ENCODE data around the gene EML6.
"Not testable (repeated sequence)": the region's sequence is repeated elsewhere in the genome, so short reads cannot be mapped to it uniquely, and the experiment has no call there.

The EML6 gene

DNA sequence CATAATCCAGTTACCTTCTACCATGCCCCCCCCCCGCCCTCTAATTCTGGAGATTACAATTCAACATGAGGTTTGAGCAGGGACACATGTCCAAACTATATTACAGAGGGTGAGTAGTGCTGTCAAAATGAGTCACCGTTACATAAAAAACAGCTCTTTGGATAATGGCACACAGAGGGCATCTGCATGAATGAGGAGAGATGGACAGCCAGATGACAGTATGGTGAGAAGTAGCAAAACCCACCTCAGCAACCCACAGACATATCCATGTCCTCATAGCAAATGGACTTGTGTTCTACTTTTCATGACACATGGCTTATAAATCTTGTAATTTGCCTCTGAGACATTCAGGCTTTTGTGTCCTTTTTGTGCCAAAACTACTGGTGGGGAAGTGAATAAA lies 132.0 kb downstream of the EML6 start:
- DNase-seq, result no peak

DNA sequence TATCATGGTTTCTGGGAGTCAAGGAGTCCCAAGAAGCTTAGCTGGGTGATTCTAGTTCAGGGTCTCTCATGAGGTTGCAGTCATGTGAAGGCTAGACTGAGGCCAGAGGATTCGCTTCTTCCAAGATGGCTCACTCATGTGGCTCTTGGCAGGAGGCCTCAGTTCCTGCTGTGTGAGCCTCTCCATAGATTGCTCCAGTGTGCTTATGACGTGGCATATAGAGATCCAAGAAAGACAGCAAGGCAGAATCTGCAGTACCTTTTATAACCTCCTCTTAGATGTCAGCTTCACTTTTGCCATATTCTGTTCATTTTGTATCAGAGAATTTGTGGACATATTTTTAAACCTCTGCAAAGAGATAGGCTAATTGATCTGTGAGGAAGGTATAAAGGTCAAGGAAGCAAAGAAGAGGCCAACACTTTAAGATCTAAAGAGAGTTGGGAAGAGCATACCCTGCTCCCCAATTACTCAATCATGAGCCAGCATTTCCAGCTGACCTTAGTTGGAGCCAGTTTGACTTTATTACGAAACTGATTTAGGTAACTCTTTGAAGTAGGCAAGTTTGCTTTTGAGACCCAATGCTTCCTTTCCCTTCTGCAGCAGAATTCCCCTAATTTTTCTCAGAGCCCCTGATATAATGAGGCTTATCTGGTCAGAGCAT lies 134.7 kb downstream of the EML6 start:
- no peak for DNase-seq

DNA sequence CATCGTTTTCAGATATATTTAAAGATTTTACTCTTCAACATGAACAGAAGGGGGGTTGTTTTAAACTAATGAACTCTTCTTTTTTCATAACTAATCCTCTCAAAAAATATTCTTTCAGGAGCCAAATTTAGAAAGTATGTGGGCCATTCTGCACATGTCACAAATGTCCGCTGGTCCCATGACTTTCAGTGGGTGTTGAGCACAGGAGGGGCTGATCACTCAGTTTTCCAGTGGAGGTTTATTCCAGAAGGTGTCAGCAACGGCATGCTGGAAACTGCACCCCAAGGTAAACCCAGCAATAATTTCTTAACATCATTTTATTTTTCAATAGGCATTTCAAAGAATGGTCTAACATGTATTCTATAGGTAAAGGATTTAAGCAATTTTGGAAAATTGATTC lies 136.0 kb downstream of the EML6 start:
- DNase-seq, result no peak

DNA sequence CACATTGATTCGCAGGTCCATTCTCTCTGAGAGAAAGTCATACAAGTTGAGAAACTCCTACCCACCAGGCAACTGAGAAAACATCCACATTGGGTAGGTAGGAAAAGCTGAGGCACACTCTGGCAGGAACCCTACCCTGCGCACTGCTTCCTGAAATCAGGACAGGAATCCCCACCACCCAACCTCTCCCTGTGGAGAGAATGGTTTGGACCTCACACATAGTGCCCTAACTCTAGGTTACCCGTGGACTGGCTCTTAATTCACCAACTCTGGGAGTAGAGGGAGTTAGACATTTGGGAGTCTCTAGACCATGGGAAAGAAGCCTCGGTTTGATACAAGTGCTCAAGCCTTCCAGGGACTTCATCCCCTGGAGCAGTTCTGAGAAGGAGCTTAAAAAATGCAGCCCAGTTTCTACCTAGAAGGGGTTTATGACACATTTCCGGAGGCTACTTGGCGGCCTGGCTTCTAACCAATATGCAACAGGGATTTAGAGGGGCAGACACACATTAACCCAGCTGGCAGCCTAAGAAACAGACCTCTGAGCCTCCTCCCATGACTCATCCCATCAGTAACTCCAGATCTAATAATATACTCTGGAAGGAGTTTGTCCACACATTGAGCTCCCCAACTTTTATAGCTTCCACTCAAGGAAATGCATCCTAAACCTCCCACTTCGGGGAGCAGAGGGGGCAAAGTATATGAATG lies 136.7 kb downstream of the EML6 start:
- no peak for DNase-seq

DNA sequence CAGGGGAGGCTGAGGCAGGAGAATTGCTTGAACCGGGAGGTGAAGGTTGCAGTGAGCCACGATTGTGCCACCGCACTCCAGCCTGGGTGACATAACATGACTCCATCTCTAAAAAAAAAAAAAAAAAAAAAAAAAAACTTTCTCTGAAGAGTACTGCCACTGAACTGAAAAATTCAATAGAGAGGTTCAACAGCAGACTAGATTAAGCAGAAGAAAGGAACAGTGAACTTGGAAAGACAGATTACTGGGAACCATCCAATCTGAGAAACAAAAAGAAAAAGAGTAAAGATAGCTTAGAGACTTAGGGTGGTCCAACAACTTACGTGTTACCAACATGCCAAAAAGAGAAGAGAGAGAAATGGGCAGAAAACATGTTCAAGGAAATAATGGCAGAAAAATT lies 138.8 kb downstream of the EML6 start:
- DNase-seq, result no peak

DNA sequence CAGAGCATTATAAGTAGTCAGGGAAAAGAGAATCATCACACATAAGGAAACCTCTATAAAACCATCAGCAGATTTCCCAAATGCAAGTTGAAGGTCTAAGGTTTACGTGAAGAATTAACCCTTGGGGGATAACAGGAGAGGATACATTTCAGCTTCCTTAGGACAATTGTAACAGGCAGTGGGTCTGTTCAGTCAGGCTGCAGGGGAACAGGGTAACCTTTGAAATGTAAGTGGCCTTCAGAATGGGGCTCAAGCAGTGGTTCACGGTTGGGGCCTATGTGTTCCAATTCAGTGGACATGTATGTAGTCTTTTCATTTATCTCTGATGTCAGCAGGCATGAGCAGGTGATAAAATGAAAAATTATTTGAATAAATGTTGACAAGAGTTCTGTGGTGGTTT lies 139.3 kb downstream of the EML6 start:
- no peak for DNase-seq

DNA sequence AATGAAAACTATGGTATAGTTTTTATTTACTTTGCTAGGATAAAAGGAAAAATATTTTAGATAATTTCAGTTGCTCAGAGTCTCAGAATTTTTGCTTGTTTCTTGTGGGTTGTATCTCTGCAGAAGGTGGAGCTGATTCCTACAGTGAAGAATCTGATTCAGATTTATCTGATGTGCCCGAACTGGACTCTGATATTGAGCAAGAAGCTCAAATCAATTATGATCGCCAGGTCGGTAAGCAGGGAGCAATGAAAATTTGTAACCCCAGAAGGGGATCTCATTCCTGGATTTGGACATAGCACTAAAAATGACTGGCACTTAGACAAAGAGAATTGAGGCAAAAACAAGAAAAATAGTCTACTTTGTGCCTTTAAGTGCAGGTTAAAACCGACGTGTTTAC lies 140.2 kb downstream of the EML6 start:
- DNase-seq, result no peak

DNA sequence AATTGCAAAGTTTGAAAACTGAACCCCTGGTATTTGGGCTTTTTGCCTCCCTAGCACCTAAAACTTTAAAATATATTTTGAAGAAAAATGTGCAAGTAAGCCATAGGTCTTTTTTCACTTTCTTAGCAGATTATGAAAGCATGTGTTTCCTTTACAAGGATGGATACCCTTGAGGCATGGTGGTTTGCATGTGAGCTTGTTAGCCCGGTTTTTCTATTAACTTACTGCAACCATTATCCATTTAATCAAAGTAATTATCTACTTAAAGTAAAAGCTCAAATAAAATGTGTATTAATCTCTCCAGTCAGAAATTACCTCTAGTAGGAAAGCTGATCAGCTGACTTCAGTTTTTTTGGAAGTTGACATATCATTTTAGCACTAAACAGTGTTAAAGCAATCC lies 140.6 kb downstream of the EML6 start:
- no peak for DNase-seq

DNA sequence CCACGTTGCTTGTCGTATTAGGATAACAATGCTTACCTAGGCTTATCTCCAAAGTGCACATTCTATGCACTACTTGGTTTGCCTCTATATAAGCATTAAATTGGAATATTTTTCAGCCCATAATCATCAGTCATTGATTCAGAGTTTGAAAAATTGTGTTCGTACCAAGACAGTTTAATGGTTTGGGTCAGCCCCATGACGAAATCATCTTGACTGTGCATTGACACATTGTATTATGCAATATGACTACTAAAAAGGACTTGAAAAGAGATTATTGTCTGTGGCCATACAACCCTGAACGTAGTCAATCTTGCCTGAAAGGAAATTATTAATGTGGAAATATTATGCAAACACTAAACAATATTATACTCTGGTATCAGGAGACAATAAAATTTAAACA lies 141.3 kb downstream of the EML6 start:
- DNase-seq, result no peak

DNA sequence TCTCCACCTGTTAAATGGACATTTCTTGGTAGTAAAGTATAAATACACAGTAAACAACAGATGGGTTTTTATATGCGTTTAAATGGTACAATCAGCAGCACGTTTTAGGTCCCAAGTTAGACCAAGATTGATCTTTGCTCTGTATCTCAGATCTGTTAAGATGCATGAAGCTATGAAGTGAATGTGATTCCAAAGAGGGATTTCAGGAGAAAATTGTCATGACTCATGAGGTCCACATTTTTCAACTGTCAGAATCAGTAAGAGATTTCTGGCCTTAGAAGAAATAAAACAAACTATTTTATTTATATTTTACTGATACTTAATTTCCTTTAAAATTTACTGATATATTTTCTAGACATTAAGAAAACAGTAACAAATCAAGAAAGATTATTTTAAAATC lies 142.7 kb downstream of the EML6 start:
- no peak for DNase-seq

DNA sequence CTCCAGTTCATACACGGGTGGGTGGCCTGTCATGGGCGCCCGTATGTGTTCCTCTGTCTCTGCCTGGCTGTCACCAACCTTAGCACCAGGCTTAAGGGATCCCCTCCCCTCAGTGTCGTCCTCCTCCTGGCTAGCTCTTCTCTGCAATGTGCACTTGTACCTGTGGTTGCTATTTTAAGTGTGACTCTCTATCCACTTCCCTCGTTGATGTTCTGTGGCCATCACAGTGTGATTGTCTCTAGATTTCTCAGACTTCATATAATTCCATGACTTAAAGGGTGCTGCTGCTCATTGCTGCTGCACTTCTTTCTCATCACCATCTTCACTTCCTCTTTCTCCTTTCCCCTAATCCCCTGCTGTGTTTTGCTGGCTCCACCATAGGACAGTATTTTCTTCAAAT lies 143.4 kb downstream of the EML6 start:
- no peak for DNase-seq

DNA sequence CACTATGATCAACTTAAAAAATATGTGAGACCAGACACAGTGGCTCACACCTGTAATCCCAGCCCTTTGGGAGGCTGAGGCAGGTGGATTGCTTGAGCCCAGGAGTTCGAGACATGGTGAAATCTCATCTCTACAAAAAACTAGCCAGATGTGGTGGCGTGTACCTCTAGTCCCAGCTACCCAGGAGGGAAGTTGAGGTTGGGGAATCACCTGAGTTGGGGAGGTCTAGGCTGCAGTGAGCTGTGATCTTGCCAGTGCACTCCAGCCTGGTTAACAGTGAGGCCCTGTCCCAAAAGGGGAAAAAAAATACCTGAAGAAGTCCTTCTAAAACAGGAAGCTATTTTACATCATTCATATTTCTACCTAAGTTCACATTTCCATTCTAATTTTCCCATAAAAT lies 144.0 kb downstream of the EML6 start:
- DNase-seq, result no peak

DNA sequence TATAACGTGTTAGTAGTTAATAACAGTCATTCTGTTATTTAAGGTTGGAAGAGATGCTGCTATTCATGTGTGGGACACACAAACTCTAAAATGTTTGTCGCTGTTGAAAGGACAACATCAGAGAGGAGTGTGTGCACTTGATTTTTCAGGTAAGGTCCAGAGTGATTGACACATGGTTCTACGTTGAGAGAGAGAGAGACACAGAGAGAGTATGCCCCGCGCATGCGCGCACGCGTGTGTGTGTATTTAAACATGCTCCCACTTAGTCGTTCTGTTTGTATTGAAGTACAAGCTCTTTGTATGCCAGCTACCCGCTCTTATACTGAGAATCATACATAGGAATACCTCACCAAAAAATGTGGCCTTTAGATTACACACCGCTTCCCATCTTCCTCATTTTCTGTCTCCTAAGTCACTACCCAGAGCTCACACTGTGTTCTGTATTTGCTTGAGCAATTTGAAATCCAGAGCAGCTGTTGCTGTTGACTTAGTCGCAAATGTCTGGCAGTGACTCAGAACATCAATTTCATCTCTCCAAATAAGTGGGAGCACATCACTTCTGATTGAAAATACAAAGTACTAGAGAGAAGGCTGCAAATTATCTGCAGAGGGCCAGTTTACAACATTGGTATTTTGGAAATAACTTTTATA lies 148.1 kb downstream of the EML6 start:
- peak; percentile 15 for DNase-seq

DNA sequence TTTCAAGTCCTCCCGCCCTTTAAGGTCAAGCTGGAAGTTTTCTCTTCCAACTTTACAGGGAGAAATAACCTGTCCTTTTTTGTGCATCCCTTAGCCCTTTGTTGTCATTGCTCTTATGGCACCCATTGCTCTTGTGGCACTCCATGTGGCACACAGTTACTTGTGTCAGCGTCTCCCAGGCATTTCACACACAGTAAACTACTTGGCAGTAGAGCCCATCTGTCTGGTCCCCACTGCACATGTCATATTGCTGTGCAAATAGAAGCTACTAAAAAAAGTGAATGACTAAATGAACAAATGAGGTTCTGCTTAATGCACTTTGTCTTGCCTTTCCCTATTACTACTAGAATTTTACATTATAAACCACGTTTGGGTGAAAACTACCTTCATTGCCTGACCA lies 149.3 kb downstream of the EML6 start:
- DNase-seq, result no peak

DNA sequence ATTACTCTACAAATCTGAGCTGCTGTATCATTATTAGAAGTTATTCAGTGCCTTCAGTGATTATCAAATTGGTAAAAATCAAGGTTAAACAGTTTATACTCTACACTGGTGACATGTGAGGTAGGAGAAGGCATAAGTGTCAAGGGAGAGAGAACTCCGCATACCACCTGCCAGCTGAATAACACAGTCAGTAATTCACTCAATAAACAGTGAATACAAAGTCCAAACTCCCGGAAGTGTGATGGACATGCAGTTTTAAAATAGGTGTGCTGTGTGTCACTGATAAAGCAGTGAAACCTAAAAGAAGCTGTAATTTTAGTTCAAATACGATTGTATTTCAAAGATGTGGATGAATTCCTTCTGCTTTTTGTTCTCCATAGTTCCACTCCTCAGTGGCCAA lies 149.8 kb downstream of the EML6 start:
- not testable (repeated sequence) for DNase-seq

DNA sequence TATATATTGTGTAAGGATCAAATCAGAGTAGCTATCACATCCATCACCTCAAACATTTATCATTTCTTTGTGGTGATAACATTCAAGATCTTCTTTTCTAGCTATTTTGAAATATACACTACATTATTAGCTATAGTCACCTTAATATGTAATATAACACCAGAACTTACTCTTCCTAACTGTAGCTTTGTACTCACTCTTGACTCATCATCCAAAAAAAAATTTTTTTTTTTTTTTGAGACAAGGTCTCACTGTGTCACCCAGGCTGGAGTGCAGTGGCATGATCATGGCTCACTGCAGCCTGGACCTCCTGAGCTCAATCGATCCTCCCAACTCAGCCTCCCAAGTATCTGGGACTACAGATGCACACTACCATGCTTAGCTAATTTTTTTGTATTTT lies 153.3 kb downstream of the EML6 start:
- DNase-seq, result no peak

DNA sequence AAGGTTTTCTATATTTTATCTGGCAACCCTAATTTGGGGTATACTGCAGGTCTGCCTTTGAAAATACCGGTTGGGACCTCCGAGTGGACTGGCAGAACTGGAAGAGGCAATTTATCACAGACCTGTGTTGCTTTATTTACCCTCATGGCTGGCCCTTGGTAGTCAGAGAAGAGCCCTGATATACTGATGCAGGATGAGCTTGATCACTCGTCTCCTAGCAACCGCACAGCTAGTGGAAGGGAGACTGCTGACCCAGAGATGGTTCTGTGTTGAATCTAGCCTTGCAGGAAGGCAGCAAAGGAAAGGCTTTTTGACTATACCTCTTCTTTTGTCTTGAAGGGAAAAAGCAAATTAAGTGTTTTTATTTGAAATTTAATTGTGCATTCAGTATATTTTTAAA lies 154.7 kb downstream of the EML6 start:
- no peak for DNase-seq

DNA sequence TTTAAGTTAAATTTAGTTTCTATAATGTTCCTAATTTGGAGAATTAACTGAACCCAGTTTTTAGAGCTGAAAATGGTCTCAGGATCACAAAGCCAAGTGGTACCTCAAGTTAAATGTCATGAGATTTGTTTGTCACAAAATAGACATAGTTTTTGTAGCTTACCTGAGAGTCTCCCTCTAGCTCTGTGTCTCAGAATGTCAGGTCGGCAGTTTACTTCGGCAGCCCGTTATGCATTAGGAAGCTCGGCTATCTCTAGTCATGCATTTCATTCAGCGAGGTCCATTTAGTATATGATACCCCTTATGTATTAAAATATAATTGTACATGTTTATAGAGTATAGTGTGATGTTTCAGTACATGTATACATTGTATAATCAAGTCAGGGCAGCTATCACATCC lies 155.6 kb downstream of the EML6 start:
- DNase-seq, result no peak

DNA sequence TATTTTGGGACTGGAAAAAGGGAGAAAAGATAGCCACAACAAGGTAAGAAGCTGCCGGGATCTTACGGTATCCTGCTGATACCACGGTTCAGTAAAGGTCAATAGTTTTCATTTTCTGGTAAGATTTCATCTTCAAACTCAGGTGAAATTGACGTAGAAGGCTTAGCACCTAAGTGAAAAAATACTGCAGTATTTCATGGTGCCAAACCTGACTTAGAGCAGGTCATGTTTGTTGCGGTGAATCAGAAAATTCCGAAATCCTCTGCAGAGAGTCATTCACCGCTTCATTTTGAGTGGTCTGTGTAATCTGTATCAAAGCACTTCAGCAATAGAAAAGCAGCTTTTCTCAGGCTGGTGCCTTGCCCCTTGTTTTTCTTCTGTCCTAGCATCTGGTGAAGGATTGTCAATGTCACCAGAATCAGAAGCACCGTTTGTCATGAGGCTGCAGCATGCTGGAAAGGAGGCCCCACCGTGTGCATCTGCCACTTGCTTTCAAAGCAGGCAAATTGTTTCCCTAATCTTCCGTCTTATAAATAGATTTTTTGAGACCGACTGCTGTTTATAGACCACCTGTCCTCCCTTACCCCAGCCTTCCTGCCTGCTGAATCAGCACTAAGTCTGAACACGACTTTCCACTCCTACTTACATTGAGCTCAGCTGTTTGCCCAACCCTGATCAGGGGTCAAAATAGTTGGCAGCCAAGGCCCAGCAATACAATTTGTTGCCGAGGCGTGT lies 156.3 kb downstream of the EML6 start:
- DNase-seq, result no peak

DNA sequence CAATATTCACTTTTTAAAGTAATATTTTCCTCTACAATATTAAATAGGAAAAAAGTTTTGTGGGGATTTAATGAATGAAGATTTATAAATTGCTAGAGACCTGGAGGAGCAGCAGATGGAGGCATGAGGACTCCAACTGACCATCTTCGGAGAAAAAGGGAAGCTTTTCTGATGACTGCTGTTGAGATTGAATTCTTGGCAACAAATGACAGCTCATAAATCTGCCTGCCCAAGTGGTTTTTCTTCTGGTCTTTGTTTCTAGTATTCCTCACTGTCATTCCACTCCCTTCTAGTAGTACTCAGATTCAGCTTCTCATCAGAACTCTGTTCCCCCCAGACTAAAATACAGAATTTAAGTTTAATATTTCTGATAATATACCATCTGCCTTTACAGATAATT lies 157.0 kb downstream of the EML6 start:
- no peak for DNase-seq

DNA sequence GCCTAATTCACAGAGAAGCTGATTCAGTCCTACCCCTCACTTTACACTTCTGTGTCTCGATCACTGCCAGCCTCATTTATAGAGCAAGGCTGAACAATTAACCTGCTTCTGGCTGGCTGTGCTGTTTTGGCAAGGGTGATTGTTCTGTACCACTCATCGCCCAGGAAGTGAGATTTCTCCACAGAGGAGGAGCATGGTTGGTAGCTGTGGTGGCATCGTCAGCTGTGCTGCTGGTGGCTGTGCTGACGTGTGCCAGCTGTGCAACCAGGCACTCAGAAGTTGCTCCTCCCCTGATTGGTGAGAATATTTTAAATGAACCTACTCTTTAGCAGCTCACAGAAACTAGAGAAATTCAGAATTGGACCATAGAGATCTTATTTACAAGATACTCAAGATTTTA lies 158.3 kb downstream of the EML6 start:
- DNase-seq, result no peak

DNA sequence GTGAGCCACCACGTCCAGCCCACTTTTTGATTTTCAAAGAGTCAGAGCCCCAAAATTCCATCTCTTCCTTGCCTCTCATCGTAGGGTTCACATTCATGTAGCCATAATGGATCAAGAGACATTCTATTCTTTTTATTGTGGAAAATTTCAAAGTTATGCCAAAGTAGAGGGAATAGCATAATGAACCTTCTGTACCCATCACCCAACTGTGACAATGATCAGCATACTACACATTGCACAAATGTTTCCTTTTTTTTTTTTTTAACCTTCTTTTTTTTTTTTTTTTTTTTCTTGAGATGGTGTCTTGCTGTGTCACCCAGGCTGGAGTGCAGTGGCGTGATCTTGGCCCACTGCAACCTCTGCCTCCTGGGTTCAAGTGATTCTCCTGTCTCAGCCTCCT lies 162.4 kb downstream of the EML6 start:
- no peak for DNase-seq

DNA sequence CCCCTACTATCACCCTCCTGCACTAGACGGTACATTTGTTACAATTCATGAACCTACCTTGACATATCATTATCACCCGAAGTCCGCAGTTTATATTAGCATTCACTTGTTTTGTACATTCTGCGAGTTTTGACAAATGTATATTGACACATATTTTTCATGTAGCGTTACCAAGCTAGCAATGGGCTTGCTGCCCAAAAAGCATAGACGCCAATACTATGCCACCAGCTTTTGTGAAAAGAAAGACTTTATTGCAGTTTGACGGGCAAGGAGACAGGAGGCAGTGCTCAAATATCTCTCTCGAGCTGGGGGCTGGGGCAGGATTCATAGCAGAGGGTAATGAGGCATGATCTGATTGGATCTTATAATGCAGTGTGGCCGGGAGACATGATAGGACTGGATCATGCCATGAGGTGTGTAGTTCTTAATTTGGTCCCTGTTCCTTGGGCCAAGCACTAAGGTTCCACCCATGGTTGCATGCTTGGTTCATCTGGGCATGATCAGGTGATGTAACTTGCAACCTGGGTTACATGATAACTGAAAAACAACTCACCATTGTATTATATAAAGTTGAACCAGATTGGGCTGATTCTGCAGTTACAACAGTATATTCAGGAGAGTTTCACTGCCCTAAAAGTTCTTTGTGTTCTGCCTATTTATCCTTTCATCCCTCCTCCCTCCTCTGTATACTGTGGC lies 164.5 kb downstream of the EML6 start:
- no peak for DNase-seq
